PC-3 (cell line): ENCODE measurements around the gene CHRNA9.

Experiments used
- EZH2 ChIP-seq: fragments of 300-600 bp; sonication (generic); IDR thresholded peaks from one replicate; pipeline ENCODE4 v1.6.1; 2017; ENCODE audit warnings: antibody characterized with exemption, mild to moderate bottlenecking, low read length; ENCODE audit not compliant: unreplicated experiment
- EZH2phosphoT487 ChIP-seq: fragments of 300-600 bp; sonication (generic); IDR thresholded peaks from 2 replicates; pipeline ENCODE4 v1.6.1; 2018; ENCODE audit warnings: mild to moderate bottlenecking, antibody characterized with exemption, low read length, borderline replicate concordance
- TF ChIP-seq, protein P1 (sequence below): fragments of 300-600 bp; sonication (generic); conservative IDR thresholded peaks from 2 replicates; pipeline ENCODE4 v1.5.1; 2017; ENCODE audit warnings: antibody characterized with exemption, low read depth, mild to moderate bottlenecking, low read length

- TF ChIP-seq, protein P1, sequence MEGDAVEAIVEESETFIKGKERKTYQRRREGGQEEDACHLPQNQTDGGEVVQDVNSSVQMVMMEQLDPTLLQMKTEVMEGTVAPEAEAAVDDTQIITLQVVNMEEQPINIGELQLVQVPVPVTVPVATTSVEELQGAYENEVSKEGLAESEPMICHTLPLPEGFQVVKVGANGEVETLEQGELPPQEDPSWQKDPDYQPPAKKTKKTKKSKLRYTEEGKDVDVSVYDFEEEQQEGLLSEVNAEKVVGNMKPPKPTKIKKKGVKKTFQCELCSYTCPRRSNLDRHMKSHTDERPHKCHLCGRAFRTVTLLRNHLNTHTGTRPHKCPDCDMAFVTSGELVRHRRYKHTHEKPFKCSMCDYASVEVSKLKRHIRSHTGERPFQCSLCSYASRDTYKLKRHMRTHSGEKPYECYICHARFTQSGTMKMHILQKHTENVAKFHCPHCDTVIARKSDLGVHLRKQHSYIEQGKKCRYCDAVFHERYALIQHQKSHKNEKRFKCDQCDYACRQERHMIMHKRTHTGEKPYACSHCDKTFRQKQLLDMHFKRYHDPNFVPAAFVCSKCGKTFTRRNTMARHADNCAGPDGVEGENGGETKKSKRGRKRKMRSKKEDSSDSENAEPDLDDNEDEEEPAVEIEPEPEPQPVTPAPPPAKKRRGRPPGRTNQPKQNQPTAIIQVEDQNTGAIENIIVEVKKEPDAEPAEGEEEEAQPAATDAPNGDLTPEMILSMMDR = no peak
- TF ChIP-seq EZH2 (no peak), EZH2phosphoT487 (no peak)
These were observed 45.5 kb downstream of the CHRNA9 start for GRCh38 chr4:40380647-40381046.
